GM18520 (cell line): ENCODE measurements around the gene EPHA4.
A peak's percentile ranks its signal among the peaks of the same experiment; 100 is the strongest.
"Not testable (repeated sequence)": the region's sequence is repeated elsewhere in the genome, so short reads cannot be mapped to it uniquely, and the experiment has no call there.

Experiments used
- ATAC-seq: cut with Tn5 transposase; IDR thresholded peaks from one replicate; pipeline ENCODE4 v1.9.1; 2021; ENCODE audit not compliant: unreplicated experiment

Gene EPHA4

DNA sequence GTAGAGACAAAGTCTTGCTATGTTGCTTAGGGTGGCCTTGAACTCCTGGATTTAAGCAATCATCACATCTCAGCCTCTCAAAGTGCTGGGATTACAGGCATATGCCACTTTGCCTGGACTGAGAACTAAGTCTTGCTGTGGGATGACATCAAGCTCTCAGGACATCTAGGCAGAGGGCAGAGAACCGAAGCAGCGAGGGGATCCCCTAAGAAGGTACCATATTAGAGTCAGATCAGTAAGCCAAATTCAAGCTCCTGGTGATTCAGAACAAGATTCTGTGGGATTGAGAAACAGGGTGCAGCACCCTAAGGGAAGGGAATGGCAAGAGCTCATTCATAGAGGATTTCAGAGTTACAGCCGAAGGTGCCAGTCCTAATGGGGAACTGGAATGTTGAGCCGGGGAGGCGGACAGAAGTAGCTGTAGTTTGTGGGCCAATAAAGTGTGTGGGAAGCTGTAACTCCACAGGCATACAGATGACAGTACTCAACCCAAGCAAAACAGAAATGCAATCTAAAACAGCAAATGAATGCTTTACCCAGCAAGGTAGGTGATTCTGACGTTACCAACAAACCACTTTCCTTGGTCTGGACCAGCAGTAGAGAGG lies 30.9 kb downstream of the EPHA4 start:
- no peak for ATAC-seq

DNA sequence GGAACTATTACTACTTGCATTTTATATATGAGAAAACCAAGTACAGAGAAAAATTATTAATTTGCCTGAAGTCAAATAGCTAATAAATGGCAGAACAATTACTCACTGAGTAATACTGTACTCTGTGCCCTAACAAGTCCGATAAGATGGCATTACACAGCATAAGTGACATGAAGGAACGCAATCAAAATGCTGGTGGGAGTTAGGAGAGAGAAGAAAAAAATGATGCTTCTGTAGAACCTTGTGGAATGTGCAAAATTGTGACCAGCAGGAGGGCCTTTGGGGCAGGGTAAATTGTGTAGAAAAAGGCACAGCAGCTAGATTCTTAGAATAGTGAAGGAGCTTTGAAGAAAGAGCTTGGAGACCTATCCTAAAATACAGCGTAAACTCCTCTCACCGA lies 32.9 kb downstream of the EPHA4 start:
- no peak for ATAC-seq

DNA sequence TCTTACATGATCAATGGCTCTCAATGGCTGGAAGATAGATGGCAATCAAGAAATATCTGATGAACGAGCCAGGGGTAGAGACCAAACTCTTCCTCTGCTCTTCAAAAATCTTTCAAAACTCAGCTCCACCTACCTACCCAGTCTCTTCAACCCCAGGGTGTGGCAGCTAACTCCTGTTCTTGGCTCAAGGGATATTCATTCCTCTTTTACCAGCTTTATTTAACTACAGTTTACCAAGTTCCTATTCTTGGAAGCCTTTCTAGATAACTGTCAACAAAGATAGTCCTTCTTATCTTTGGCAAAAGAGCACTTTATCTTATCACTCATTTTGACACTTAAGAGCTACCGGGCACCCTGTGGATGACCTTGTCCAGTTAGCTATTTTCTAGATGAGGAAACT lies 36.3 kb downstream of the EPHA4 start:
- ATAC-seq: no peak

DNA sequence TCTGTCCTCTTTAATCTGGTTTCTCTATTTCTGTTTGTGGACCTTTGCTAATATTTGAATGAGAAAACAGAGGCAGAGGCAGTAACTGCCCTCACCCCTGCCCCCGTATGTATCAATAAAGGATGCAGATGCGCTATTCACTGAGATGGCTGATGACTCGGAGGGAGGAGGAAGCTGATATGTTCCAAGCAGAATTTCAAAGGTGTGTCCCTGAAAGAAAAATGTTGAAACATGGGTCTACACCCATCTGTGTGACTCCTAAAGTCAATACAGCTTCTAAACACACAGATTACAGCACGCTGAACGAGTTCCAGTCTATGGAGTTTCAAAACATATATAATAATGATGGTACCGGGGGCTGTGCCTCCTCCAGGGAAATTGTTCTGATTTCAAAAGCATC lies 38.8 kb downstream of the EPHA4 start:
- no peak for ATAC-seq

DNA sequence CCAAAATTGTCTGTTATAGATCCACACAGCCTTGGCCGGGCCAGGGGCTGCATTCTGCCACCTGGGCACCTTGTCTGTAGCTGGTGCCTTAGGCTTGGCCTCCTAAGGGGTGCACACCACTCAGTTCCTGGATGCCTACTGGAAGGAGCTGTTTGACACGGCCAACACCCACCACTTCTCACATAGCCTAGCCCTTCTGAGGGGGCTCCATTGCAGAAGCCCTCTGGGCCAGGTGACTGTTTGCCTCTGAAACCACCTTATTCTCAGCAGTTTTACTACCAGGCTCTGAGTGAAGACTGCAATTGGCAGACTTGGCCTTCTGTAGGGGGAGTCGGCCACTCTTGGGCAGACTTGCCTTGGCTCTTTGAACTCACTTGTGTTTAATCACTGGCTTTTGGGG lies 39.5 kb downstream of the EPHA4 start:
- no peak for ATAC-seq

DNA sequence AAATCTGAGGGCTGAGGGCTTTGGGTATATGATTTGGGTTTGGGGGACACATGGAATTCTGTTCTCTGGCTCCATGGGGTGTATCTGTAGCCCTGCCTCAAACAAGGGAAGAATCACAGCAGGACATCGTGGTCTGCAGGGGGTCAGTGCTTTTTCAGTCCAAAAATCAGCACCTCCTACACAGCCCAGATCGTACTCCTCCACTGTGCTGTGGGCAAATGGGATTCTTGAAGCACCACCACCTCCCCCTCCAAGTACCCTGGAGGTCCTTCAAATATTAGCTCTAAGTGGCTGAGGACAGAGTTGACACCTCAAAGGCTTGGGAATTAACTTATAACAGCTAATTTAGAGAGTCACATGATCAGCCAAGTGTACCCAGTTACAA lies 41.5 kb downstream of the EPHA4 start:
- ATAC-seq: no peak

DNA sequence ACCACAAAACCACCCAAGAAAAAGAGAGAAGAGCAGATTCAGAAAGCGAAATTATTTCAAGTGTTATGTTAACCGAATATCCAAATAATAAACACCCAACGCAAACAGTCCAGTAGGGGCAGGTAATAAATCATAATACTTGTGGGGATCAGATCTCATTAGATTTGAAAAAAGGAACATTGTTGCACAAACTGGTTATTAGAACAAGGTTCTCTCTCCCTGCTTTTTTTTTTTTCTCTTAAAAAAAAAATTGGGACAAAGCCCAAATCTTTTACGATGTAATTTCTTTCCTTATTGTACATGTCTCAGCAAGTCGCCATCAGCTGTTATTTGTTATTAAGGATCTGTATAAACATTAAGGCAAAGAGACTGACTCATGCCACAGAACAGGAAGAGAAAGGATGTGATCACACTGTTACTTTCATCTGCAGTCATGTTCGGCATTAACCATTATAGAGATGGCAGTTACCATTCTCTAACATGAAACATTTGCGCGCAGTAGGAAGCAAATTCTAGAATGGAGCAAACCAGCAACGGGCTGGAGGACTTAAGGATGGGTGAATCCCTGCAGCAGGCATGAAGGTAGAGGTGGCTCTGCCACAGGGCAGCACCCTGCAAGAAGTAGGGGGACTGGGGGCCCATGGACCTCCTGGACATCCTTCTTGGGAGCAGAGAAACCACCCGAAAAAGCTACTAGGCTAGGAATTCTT lies 42.0 kb downstream of the EPHA4 start:
- no peak for ATAC-seq

DNA sequence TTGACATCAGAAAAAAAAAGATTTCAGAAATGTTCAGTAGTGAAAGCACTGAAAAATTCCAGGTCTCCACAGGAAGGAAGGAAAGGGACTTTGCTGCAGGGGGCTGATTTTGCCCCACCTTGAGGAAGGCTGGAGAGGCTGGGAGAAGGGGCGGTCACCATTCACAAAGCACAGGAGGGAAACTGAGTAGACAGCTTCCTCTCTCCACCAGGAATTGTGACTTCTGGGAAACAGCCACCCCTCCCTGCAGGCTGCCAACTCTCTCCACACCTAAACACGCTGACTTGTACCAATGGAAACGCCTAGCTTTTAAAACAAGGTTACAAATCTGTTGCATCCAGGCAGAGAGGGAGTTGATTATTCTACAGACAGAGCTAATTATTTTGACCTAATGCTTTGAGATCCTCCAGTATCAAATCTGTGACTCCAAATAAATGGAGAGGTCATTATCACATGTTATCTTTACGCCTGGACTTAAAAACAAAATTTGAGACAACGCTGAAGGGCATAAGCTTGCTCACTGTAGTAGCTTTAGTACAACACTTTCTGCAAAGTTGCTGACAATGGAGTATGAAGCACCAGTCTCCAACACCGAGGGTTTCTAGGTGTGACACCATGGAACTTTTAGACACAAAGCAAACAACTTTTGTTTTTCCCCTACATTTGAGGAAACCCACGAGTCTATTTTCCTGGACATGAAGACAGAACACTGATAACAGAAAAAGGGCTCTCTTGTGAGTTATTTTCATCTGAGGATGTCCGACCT lies 42.7 kb downstream of the EPHA4 start:
- no peak for ATAC-seq

DNA sequence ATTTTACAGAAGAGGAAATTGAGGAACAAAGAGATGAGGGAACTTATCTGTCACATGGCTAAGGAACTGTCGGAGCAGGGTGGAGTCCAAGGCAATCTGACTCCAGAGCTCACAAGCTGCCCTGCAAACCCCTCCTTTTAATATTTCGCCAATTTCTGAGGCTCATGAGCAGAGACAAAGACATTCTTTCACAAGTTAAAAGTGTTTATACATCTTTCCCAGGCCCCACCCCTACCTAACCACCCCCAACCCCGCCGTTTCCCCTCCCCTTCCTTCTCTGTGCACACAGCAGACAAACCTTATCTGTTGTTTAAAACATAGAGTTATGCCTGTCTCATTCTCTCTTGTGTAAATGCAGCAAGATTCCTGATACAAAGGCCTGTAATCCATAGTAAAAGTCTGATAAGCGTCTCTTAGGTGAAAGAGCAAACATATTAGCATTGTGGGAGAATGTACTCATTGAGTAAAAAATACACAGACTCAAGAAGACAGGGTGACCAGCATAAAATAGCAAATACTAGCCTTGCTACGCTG lies 44.3 kb downstream of the EPHA4 start:
- no peak for ATAC-seq

DNA sequence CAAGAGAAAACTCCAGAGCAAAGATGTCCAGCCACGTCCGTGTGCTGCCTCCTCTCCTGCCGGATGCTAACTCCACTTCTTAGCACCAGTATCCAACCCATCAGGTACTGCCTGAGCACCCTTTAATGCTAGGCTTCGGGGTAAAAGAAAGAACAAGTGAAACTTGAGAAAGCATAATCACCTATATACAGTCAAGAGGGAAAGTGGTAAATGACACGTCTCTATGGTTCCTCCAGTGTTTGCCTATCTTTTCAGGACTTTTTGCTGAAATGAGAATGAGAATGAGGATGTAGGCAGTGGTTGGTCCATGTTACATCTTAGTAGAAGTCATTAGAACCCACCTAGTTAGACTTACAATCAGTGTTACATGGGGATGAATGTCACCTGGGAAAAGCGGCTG lies 47.9 kb downstream of the EPHA4 start:
- no peak for ATAC-seq

DNA sequence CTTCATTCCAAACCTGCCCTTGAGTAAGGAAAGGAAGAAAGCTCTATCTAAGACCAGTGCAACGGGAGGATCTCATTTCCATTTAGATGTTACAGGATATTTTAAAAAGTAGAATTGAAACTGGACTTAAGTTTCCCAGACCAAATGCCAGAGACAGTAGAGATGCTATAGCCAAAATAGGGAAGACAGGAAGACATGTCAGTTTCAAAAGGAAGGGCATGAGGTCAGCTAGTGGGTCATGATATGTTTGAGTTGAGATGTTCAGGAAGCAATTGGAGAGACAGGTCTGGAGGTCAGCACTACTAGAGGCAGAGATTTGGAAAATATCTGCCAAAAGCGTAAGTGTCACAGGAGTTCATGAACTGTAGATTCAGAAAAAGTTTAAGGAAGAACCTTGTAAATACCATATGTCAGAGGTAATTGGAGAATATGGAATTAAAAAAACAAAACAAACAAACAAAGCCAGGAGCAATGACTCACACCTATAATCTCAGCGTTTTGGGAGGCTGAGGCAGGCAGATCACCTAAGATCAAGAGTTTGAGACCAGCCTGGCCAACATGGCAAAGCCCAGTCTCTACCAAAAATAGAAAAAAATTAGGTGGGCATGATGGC lies 50.8 kb downstream of the EPHA4 start:
- no peak for ATAC-seq

DNA sequence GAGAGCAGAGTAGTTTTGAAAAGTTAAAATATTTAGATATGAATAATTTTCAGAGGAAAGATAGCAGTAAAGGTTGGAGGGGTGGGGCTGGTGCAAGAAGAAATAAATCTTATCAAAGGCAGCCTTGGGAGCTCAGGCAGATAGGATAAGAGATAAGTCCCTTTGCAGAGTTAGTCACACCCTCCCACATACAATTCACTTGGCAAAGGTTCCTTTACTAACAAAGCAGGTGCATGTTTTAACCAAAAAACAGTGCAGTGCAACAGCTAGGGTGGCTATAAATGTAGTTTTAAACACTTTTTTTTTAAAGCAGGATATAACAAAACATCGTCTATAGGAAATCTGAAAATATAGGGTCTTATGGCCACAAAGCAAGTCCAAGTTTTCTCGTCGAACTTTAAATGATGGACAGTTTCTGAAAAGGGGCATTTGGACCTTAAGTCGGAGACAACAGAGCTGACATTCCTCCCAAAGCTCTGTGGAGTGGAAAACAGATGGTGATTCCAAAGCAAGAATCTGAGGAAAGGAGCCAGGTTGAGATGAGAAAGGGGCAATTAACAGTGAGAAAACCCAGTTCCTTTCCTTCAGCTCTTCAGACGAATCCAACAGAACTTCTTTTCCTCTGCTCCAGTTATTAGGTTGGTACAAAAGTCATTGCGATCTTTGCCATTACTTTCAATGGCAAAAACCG lies 53.0 kb downstream of the EPHA4 start:
- no peak for ATAC-seq

DNA sequence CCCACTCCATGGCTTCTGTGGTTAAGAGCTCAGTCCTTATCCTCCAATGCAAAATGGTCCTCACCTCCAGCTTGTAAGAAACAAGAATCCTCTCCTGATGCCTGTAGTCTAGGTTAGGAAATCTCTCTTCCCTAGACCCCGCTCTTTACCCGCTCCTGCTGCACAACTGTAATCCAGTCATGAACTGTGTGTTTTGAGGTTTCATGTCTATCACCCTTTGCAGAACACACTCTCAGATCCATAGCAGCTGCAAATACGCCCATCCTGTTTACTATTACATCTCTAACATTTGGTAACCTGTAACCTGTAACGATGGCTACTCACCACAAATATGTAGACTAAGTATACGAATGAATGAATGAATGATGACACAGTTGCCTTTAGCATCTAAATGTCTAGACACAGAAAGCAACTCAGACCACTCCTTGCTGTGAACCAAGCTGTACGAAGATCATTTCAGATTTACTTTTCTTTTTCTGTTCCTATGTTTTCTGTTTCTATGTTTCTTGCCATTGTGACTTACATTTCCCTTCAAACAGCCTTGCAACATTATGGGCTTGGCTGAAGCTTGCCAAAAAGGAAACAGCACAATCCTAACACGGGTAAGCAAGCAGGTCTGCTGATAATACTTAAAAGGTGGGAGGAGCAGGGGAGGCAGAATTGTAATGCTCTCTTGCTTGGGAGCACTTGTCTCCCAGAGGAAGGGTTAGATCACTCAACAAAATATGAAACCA lies 53.7 kb downstream of the EPHA4 start:
- peak; percentile 45 for ATAC-seq

DNA sequence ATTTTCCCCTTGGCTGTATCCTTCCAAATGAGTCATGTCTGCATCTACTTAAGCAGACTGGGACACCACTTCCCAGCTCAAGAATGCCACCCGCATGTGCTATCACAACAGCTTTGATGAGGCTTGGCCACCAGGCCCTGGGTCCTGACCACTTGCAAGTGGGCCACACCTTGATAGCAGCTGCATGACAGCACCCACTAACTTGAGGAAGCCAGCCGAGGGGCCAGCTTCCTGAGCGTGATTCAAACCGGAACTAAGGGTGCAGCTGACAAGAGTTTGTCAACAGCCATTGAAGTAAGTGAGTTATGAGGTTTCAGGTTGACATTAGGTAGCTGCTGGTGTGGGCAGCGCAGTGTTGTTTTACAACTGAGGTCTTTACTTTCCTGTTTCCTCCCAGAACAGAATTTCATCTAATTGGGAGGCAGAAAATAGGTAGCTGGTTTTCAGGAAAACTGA lies 54.4 kb downstream of the EPHA4 start:
- ATAC-seq: peak; percentile 90

DNA sequence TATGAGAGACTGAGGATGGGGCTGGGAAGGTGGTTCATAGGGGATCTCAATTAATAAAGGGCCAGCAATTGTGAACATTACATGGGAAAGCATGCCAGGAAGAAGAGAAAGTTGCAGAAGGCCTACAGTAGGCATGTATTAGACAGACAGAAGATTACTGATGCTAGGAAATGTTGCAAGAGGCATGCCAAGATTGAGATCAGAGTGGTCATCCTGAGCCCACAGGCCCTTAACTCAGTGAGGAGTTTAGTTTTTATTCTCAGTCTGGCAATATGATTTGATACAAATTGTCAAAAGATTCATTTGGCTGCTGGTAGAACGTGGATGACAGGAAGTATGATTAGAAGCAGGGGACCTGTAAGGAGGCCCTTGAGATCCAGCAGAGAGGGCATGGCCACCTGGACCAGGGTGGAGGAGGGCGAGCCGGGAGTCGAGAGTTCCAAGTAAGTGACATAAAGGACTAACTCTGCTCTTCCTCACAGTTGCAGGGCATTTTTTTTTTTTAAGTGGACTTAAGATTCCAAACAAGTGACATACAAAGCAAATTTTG lies 54.9 kb downstream of the EPHA4 start:
- no peak for ATAC-seq

DNA sequence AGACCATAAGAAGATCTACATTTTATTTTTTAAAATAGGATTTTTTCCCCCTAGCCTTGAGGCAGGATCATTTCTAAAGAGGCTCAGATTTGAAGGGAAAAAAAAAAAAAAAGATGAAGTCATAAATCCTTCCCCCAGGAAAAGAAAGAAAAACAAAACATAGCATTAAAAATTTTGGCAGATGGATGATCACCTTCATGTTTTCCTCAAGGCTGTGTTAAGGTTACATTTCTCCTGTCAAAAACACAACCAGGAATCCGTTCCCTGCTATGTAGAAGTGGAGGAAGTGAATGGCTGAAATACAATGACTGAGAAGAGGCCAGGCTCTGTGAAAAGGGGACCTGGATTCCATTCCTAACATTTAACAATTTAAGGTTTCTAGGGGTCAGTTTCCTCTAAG lies 56.2 kb downstream of the EPHA4 start:
- no peak for ATAC-seq

DNA sequence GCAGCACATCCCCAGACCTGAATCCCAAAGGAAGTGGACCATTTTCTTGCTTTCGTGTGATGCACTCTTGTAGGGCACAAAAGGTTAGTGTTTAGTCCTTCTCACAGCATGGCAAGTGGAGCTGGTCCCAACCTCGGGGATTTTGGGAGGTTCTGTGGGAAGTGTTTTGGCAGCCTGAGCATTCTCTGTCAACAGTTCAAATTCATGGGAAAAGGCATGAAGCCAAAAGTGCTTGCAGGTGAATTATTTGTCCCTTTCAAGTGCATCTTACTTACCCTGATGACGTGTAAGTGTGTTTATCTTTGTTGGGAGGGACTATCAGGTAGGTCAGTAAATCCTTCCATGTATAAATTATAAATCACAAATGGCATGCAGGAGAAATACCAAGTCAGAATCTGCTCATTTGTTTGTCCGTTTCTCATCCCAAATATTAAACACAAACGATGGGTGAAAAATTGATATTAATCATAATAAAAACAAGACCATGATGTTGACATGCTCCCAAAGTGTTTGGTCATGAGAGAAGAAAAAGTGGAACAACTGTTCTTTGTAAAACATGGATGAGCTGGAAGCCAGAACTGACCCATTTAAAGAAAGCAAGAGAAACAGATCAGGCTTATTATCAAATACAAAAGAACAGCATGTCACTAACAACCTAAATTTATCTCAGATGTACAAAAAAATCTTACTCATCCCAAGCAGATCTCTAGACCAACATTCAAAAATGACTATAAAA lies 57.6 kb downstream of the EPHA4 start:
- ATAC-seq: no peak

DNA sequence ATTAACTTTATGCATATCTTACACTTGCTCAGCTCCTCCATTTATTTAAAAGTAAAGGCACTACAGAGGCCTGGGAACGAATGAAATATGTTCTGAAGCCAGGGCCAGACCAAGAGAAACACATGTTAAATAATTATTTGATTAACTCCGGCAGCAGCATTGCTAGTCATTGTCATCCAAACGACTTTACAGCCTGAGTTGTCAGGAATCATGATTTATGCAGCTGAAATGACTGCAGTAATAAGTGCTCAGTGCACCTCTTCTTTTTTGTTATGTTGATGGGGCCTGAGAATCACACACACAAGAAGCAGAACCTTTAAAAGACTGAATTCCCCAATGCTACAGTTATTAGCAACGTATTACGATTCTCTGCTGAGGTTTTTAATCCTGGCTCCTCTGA lies 58.9 kb downstream of the EPHA4 start:
- ATAC-seq: no peak

DNA sequence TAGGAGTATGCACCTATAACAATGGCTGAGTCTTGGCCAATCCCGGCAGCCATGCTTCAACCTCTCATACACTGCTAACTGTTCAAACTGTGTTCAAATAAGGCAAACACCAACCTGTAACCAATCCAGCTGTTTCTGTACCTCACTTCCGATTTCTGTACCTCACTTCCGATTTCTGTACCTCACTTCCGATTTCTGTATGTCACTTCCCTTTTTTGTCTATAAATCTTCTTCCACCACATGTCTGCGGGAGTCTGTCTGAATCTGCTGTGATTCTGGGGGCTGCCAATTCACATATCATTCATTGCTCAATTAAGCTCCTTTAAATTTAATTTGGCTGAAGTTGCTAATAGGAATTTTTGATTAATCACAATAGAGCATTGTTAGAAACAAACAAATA lies 60.8 kb downstream of the EPHA4 start:
- not testable (repeated sequence) for ATAC-seq
